GM23338 (cell line): ENCODE data around the gene STX4. TPM values are rescaled to one million over a fixed set of nuclear protein-coding genes. Genes with fewer than 3 reads are reported as not detected.
A peak's percentile ranks its signal among the peaks of the same experiment; 100 is the strongest.

Experiments
- ATAC-seq: fragments of 200-7000 bp; cut with Tn5 transposase; 3 replicates; pipeline ENCODE4 v1.9.1; 2020
- DNase-seq: peaks from one replicate; pipeline ENCODE4 v3.0.0-alpha.2; 2015; ENCODE audit warnings: low spot score
- H2AFZ ChIP-seq: fragments of 200-600 bp; sonication (generic); 2 replicates; pipeline ENCODE4 v1.8.0; 2016; ENCODE audit warnings: antibody characterized with exemption, mild to moderate bottlenecking, moderate library complexity
- H3F3A ChIP-seq: fragments of 200-600 bp; sonication (generic); replicated peaks from 2 replicates; pipeline ENCODE4 v1.8.0; 2017; ENCODE audit warnings: antibody characterized with exemption, mixed run types, low read depth
- H3K27ac ChIP-seq: fragments of 200-600 bp; sonication (generic); 2 replicates; pipeline ENCODE4 v1.6.1; 2016; ENCODE audit warnings: low read depth
- H3K27me3 ChIP-seq: fragments of 200-600 bp; sonication (generic); 2 replicates; pipeline ENCODE4 v1.8.0; 2016; ENCODE audit warnings: mild to moderate bottlenecking, mixed run types, moderate library complexity; ENCODE audit not compliant: insufficient read depth
- H3K36me3 ChIP-seq: fragments of 200-600 bp; sonication (generic); 2 replicates; pipeline ENCODE4 v1.8.0; 2016; ENCODE audit warnings: mild to moderate bottlenecking; ENCODE audit not compliant: insufficient read depth
- H3K4me1 ChIP-seq: fragments of 200-600 bp; sonication (generic); 2 replicates; pipeline ENCODE4 v1.8.0; 2016; ENCODE audit warnings: mild to moderate bottlenecking, moderate library complexity; ENCODE audit not compliant: insufficient read depth
- H3K4me2 ChIP-seq: fragments of 200-600 bp; sonication (generic); 2 replicates; pipeline ENCODE4 v1.7.1; 2017; ENCODE audit warnings: mixed run types
- H3K4me3 ChIP-seq: fragments of 200-600 bp; sonication (generic); 2 replicates; pipeline ENCODE4 v1.6.1; 2016; ENCODE audit warnings: mixed run types
- H3K79me2 ChIP-seq: fragments of 200-600 bp; sonication (generic); replicated peaks from 2 replicates; pipeline ENCODE4 v1.8.0; 2017; ENCODE audit warnings: mild to moderate bottlenecking; ENCODE audit not compliant: insufficient read depth
- H3K9me2 ChIP-seq: fragments of 200-600 bp; sonication (generic); 2 replicates; pipeline ENCODE4 v1.8.0; 2017; ENCODE audit not compliant: insufficient read depth
- H4K20me1 ChIP-seq: fragments of 200-600 bp; sonication (generic); replicated peaks from 2 replicates; pipeline ENCODE4 v1.8.0; 2017; ENCODE audit warnings: mild to moderate bottlenecking; ENCODE audit not compliant: insufficient read depth
- H3K27ac Mint-ChIP-seq: 2 replicates; pipeline ENCODE4 v1.8.0; 2020; ENCODE audit warnings: inconsistent platforms, mild to moderate bottlenecking, moderate library complexity, mixed read lengths
- H3K27me3 Mint-ChIP-seq: 3 replicates; pipeline ENCODE4 v1.8.0; 2022; ENCODE audit warnings: low read depth, mild to moderate bottlenecking, moderate library complexity, mixed read lengths, inconsistent platforms; ENCODE audit not compliant: insufficient read depth, poor library complexity
- H3K36me3 Mint-ChIP-seq: 3 replicates; pipeline ENCODE4 v1.8.0; 2021; ENCODE audit warnings: low read depth, mild to moderate bottlenecking, inconsistent platforms, moderate library complexity, mixed read lengths
- H3K4me1 Mint-ChIP-seq: 3 replicates; pipeline ENCODE4 v1.8.0; 2020; ENCODE audit warnings: mild to moderate bottlenecking, inconsistent platforms, mixed read lengths
- H3K4me3 Mint-ChIP-seq: 3 replicates; pipeline ENCODE4 v1.8.0; 2021; ENCODE audit warnings: moderate library complexity, mild to moderate bottlenecking, inconsistent platforms, mixed read lengths
- H3K9me3 Mint-ChIP-seq: 3 replicates; pipeline ENCODE4 v1.8.0; 2020; ENCODE audit warnings: moderate library complexity, mild to moderate bottlenecking, inconsistent platforms, mixed read lengths
- CTCF ChIP-seq, 2 experiments: fragments of 200-600 bp in 1 of 2; sonication (generic) in 1 of 2; conservative IDR thresholded peaks; 2 replicates each; pipeline versions ENCODE4 v1.5.1 to v1.6.1; 2016 to 2017; ENCODE audit warnings: antibody characterized with exemption in 2 of 2, low read depth in 2 of 2, mild to moderate bottlenecking in 2 of 2, moderate library complexity in 1 of 2
- NANOG ChIP-seq: IDR thresholded peaks from 2 replicates; pipeline ENCODE4 v1.6.1; 2016; ENCODE audit warnings: antibody characterized with exemption, borderline replicate concordance
- POLR2AphosphoS5 ChIP-seq: IDR thresholded peaks from 2 replicates; pipeline ENCODE4 v1.6.1; 2016; ENCODE audit warnings: antibody characterized with exemption, low read depth
- polyA plus RNA-seq: library from polyadenylated mRNA; unstranded; fragments of >200 nt; fragmentation: Nextera tagmentation; extraction: Ambion mirVana; gene quantifications from 2 replicates; pipeline ENCODE4 v1.2.1, GENCODE V29; 2016
- total RNA-seq: library from RNA; depleted of rRNA; stranded (reverse); fragments of >200 nt; shearing (Covaris generic); gene quantifications from 2 replicates; pipeline ENCODE4 v1.2.3, GENCODE V29; 2014

The STX4 gene
- total and polyA plus RNA-seq, 2 experiments from 2014 or later = 13.0 to 39.3 TPM

- peak overlapping the region; percentile 67; the same call in 1 of the 2 replicates for H3K27ac Mint-ChIP-seq
Observed at GRCh38 chr16:30985401-30986128, 47.8 kb upstream of the STX4 start.

GRCh38 chr16:30986129-30986991, 47.0 kb upstream of the STX4 start:
- Histone ChIP-seq H3K27me3 (no peaks in the 10 kb centered on the region), H3K79me2 (no peaks in the 10 kb centered on the region), H3K4me2 (no peak overlapping the region), H3F3A (peaks cover 13% of the 10 kb centered on the region), H3K4me3 (no peak overlapping the region), H2AFZ (no peak overlapping the region), H4K20me1 (no peaks in the 10 kb centered on the region; the same call in 1 of the 2 replicates), H3K27ac (no peak overlapping the region), H3K4me1 (no peaks in the 10 kb centered on the region), H3K36me3 (peaks cover 4% of the 10 kb centered on the region; the same call in 1 of the 2 replicates), H3K9me2 (no peaks in the 10 kb centered on the region)
- Mint-ChIP-seq H3K9me3 (peaks cover 2% of the 10 kb centered on the region; the same call in 1 of the 3 replicates), H3K4me3 (no peak overlapping the region), H3K27ac (no peak overlapping the region), H3K4me1 (peaks cover 6% of the 10 kb centered on the region; the same call in 2 of the 3 replicates), H3K36me3 (peaks cover 22% of the 10 kb centered on the region), H3K27me3 (peaks cover 11% of the 10 kb centered on the region)
- no peak for DNase-seq
- 0 out of 4 replicates have a peak, but pooled peaks of 1 of the 2 experiments have one; percentile 11 for TF ChIP-seq CTCF (conservative IDR thresholded peaks at IDR 0.05; ENCODE audit: low read depth in 2 of 2)
- no peak; the same call in 1 of the 2 replicates for TF ChIP-seq POLR2AphosphoS5
- no peak for ATAC-seq

More at GRCh38 chr16:30985401-30986128, 47.8 kb upstream of the STX4 start:
- Histone ChIP-seq H2AFZ (no peak overlapping the region), H3K9me2 (no peaks in the 10 kb centered on the region), H3K36me3 (peaks cover 4% of the 10 kb centered on the region; the same call in 1 of the 2 replicates), H3K27me3 (no peaks in the 10 kb centered on the region), H4K20me1 (no peaks in the 10 kb centered on the region; the same call in 1 of the 2 replicates), H3F3A (peaks cover 9% of the 10 kb centered on the region), H3K27ac (no peak overlapping the region), H3K4me3 (peak overlapping the region; percentile 58), H3K4me1 (no peaks in the 10 kb centered on the region), H3K4me2 (peak overlapping the region; percentile 80), H3K79me2 (no peaks in the 10 kb centered on the region)
- peaks cover 9% of the 10 kb centered on the region for H3K27me3 Mint-ChIP-seq
- peaks cover 28% of the 10 kb centered on the region for H3K36me3 Mint-ChIP-seq
- DNase-seq (peak; percentile 79), ATAC-seq (peak; percentile 76)
- peaks cover 6% of the 10 kb centered on the region; the same call in 2 of the 3 replicates for H3K4me1 Mint-ChIP-seq
- TF ChIP-seq POLR2AphosphoS5 (peak; percentile 37; the same call in 1 of the 2 replicates), CTCF (conservative IDR thresholded peaks at IDR 0.05; ENCODE audit: low read depth in 2 of 2) (peak in 1 of 2 experiments; percentile 74; a peak in 2 of 4 replicates), NANOG (no peak)
- peak overlapping the region; percentile 65 for H3K4me3 Mint-ChIP-seq
- H3K9me3 Mint-ChIP-seq = peaks cover 2% of the 10 kb centered on the region; the same call in 1 of the 3 replicates
